GM12891 (cell line): ENCODE data around the gene PGM2.

Experiments
- DNase-seq: peaks from one replicate; pipeline ENCODE4 v3.0.0; 2011; ENCODE audit warnings: low spot score; ENCODE audit not compliant: insufficient read length
- FAIRE-seq: peaks from 2 replicates; lab custom pipeline; 2011; peaks lifted over from hg19 to GRCh38; lab: Jason Lieb, UNC
- PAX5 ChIP-seq: IDR thresholded peaks from 2 replicates; pipeline ENCODE4 v1.6.1; 2011; ENCODE audit warnings: low read length, moderate library complexity, mild to moderate bottlenecking; ENCODE audit not compliant: insufficient read depth, severe bottlenecking
- POLR2A ChIP-seq: IDR thresholded peaks from 2 replicates; pipeline ENCODE4 v1.6.1; 2011; ENCODE audit warnings: low read depth, low read length, control low read depth
- POLR2AphosphoS5 ChIP-seq: IDR thresholded peaks from 2 replicates; pipeline ENCODE4 v1.6.1; 2011; ENCODE audit warnings: low read depth, low read length, control low read depth
- POU2F2 ChIP-seq: IDR thresholded peaks from 2 replicates; pipeline ENCODE4 v1.6.1; 2011; ENCODE audit warnings: low read depth, mild to moderate bottlenecking, control low read depth, low read length, moderate library complexity
- SPI1 ChIP-seq: IDR thresholded peaks from 2 replicates; pipeline ENCODE4 v1.6.1; 2011; ENCODE audit warnings: low read depth, low read length, control low read depth
- TAF1 ChIP-seq: IDR thresholded peaks from 2 replicates; pipeline ENCODE4 v1.6.1; 2011; ENCODE audit warnings: low read depth, low read length, control low read depth

The PGM2 gene

DNA sequence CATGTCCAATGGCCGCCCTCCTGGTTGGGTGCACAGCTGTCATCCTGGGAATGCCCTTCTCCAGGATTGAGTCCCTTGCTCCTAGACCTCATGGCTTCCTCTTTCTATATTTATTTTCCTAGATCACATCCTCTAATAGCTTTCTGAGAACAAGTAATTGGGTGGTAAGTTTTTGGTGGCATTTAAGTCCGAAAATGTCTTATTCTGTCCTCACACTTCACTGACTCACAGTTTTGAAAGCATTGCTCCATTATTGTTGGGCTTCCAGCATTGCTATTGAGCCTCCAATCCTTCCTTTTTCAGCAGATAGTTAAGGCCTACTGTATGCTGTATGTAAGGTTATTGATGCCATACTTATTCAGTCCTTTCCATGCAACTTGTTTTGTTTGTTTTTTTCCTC, 25.9 kb downstream of the PGM2 start:
- DNase-seq (no peak), FAIRE-seq (no peak)
- TF ChIP-seq SPI1, result no peak
- no peak for TF ChIP-seq TAF1
- TF ChIP-seq POLR2A, result no peak
- TF ChIP-seq PAX5, result no peak
- TF ChIP-seq POU2F2, result no peak
- no peak for TF ChIP-seq POLR2AphosphoS5

DNA sequence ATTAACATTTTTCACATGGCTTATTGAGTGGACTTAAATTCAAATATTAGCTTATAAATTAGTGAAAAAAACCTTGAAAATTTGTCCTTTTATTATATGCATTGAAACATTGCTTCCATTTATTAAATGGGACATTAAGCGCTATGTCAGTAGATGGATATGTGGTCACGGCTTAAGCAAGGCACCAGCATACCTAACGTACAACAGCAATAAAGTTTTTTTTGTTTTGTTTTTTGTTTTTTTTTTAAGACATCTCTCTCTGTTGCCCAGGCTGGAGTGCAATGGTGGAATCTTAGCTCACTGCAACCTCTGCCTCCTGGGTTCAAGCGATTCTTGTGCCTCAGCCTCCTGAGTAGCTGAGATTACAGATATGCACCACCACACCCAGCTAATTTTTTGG, 31.6 kb downstream of the PGM2 start:
- TF ChIP-seq POLR2A (no peak), TAF1 (no peak), POU2F2 (no peak), SPI1 (no peak), POLR2AphosphoS5 (no peak)
- no peak for FAIRE-seq
- no peak for DNase-seq

DNA sequence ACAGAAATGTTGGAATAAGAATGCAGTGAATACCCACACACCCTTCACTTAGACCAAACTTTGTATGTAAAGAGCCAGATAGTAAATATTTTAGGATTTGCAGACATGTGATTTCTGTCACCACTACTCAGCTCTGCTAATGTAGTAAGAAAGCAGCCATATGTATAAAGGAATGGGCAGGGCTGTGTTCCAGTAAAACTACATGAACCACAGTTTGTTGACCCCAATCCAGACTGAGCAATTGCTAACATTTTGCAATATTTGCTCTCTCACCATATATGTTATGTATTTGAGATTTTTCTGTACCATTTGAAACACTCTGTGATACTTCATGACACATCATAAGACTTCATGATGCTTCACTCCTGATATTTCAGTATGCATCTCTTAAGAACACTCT, 32.4 kb downstream of the PGM2 start:
- TF ChIP-seq POLR2AphosphoS5 (no peak), SPI1 (no peak), TAF1 (no peak), POU2F2 (no peak), POLR2A (no peak), PAX5 (no peak)
- FAIRE-seq (no peak), DNase-seq (no peak)

DNA sequence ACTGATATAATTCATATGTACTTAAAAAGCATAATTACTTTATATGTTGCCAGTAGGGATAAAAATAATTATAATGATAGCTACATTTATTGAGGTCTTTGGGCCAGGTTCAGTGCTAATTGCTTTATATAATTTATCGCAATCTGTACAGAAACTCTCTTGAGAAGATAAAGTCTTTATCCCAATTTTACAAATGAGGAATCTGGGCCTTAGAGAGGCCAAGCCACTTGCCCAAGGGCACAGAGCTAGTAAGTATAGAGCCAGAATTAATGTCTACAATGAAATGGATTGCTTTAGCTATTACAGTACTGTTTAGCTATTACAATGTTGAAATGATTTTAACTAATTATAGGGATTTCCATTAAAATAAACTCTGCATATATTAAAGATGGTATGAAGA, 33.8 kb downstream of the PGM2 start:
- FAIRE-seq, result no peak
- TF ChIP-seq SPI1 (no peak), POU2F2 (no peak), TAF1 (no peak), POLR2A (no peak), PAX5 (no peak), POLR2AphosphoS5 (no peak)
- DNase-seq, result no peak

DNA sequence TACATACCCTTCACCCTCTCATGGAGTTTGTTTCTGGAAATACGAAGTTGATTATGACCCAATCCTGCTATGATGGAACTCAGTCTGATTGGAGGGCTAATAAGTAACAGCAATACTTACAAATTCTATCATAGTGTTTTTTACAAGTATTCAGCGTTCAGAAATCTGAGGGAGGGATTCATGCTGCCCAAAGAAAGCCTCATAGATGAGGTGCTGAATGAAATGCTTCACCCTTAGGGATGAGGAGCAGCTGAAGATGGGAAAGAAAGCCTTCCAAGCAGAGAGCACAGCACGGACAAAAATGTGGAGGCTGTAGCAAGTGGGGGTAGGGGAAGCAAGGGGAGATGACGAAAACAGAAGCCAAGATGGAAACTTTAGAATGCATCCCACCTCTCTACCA, 36.5 kb downstream of the PGM2 start:
- TF ChIP-seq SPI1 (no peak), POLR2AphosphoS5 (no peak), PAX5 (no peak), POLR2A (no peak), POU2F2 (no peak), TAF1 (no peak)
- no peak for FAIRE-seq
- DNase-seq, result no peak

DNA sequence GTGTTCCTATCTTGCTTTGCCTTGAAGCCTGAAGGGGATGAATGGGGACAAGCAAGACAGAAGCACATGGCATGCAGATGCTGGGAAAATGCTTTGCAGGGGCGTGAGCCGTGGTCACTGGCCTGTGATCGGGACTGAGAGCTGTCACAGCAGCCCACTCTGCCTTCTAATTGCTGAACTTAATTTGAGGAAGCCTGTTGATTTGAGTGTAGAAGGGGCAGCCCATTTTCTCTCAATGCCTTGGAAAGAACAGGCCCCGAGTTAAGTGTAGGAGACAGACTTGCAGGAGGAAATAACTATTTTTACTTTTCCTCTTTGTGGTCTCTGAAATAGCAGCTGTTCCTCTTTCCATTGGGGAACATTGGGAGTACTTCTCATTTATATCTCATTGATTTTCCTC, 38.3 kb downstream of the PGM2 start:
- DNase-seq (no peak), FAIRE-seq (peak; percentile 71)
- TF ChIP-seq POLR2A, result no peak
- TF ChIP-seq SPI1, result 0 out of 2 replicates have a peak, but pooled peaks have one; percentile 15

DNA sequence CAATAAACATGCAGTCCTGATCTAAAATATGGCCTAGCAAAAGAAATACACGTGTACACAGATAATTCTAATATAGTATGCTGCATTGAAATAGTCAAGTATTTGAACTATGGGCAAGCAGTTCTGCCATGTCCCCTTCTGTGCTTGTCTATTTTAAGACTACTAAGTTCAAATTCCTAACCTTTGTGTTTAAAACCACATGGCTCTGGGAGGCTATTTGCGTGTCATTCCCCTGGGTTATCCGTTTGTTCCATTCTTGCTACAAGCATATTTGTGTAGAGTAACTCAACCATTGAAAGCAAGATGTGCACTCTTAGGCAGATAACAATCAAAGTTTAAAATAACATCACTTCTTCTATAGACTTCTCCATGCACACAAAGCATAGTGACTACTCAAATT, 39.0 kb downstream of the PGM2 start:
- FAIRE-seq (no peak), DNase-seq (no peak)
- no peak for TF ChIP-seq POLR2A
- TF ChIP-seq SPI1, result no peak
- no peak for TF ChIP-seq TAF1
- no peak for TF ChIP-seq POLR2AphosphoS5
- no peak for TF ChIP-seq POU2F2
- no peak for TF ChIP-seq PAX5

DNA sequence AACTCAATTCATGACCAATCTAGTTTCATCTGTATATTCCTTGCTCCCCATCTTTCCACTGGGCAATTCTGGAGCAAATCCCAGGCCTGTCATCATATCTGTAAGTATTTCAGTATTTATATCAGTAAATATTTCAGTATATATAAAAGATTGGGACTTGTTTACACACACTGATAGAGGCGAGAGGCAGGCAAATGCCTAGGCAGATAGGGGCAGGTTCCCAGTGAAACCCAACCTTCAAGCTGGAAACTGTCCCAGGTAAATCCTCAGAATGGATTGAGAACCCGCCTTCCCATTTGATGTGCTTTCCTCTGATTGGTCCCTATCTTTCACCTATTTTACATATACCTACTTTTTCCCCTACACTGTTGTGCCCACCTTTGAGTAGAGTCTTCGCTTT, 40.6 kb downstream of the PGM2 start:
- DNase-seq (no peak), FAIRE-seq (no peak)
- TF ChIP-seq POU2F2, result no peak
- no peak for TF ChIP-seq POLR2A
- TF ChIP-seq SPI1, result no peak
- no peak for TF ChIP-seq TAF1
- TF ChIP-seq PAX5, result no peak
- TF ChIP-seq POLR2AphosphoS5, result no peak

DNA sequence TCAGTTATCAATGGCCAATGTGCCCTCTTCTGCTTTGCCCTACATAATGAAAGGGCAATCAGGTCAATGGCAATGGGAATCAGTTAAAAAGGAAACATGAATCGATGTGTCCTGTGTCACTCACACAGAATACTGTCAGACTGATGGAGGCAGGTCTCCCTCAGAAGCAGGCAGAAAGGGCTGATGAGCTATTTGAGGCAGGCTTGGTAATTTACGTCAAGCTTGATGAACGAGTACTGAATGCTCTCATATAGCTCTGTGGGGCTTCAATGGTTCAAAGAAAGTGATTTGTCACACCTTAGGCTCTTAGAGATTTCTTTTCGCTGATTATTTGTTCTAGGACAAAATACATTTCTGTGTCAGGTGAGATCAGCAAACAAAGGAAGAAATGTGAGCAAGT, 41.8 kb downstream of the PGM2 start:
- TF ChIP-seq POLR2A (no peak), POLR2AphosphoS5 (no peak), SPI1 (no peak), TAF1 (no peak), POU2F2 (no peak), PAX5 (no peak)
- no peak for DNase-seq
- no peak for FAIRE-seq

DNA sequence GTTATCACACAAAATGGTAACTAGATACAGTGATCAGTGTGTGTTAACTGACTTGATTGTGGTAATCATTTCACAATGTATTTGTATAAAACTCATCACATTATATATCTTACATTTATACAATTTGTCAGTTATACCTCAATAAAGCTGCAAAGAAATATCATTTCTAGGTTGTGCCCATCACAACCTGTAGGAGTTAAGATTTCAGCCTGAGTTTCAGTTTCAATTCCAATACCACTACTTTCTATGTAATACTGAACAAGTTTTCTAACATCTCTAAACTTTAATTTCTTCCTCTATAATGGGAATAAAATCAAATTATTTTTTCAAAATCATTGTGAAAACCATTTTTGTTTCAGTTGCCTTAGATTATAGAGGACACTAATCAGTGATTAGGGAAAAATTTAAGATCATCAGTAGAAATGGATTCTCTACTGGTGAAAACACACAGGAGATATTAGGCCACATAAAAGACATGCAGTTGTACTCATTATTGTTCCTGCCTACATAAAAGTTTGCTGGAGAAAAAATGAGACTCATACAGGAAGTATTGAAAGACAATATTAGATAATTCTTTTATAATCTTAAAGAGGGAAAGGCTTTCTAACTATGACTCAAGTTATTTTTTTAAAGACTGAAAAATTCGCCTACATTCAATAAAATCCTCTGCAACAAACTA, 46.0 kb downstream of the PGM2 start:
- no peak for TF ChIP-seq POU2F2
- no peak for TF ChIP-seq POLR2A
- TF ChIP-seq TAF1, result no peak
- TF ChIP-seq PAX5, result no peak
- no peak for TF ChIP-seq SPI1
- no peak for TF ChIP-seq POLR2AphosphoS5
- DNase-seq (no peak), FAIRE-seq (no peak)

DNA sequence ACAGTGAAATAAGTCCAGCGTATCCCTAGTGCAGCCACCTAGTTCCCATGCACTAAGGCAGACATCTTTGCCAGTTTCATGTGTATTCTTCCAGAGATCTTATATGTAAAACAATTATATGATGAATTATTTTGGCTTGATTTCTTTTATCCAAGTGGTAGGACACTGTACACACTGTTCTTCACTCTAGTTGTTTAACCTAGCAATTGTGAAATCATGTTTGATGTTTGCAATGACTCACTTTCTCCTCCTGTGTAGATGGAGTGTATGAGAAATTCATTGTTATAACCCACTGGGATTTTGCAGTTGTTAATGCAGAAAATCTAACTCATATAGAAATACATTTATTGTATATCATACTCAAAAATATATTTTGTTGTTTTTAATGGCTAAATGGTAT, 46.9 kb downstream of the PGM2 start:
- TF ChIP-seq SPI1 (no peak), POLR2AphosphoS5 (no peak), POU2F2 (no peak), POLR2A (no peak)
- DNase-seq (no peak), FAIRE-seq (no peak)
